HL-60/S4 treated with retinoic acid at 250 ng/mL for 4 days and 3 days (cell line): ENCODE measurements around the gene C1QTNF1.
"Not testable (repeated sequence)": the region's sequence is repeated elsewhere in the genome, so short reads cannot be mapped to it uniquely, and the experiment has no call there.

Source experiments
- in situ Hi-C: fragments of 300-500 bp; cut with MboI; formaldehyde crosslinking; loops from 2 replicates; pipeline ENCODE4 v1.7.0; 2022; ENCODE audit warnings: low sequenced_read_pairs

The C1QTNF1 gene

GRCh38 chr17:79022507-79022991 lies 1.4 kb upstream of the C1QTNF1 start:
- in situ Hi-C loops = no loop called here

- in situ Hi-C loops = no loop called here
Observed at GRCh38 chr17:79023180-79023705, 726 bp upstream of the C1QTNF1 start.

GRCh38 chr17:79024901-79025737 lies 1.1 kb downstream of the C1QTNF1 start:
- in situ Hi-C loops = no loop called here

GRCh38 chr17:79026376-79027273 lies 2.7 kb downstream of the C1QTNF1 start:
- in situ Hi-C loops = no loop called here

GRCh38 chr17:79027274-79027924 lies 3.4 kb downstream of the C1QTNF1 start:
- in situ Hi-C loops = no loop called here

- in situ Hi-C loops = no loop called here
Observed at GRCh38 chr17:79027925-79028491, 4.0 kb downstream of the C1QTNF1 start.

- in situ Hi-C loops = no loop called here
Observed at GRCh38 chr17:79028496-79029326, 4.7 kb downstream of the C1QTNF1 start.

GRCh38 chr17:79029327-79030009 lies 5.5 kb downstream of the C1QTNF1 start:
- in situ Hi-C loops = no loop called here

- in situ Hi-C loops = not testable (repeated sequence)
Observed at GRCh38 chr17:79030636-79031035, 6.7 kb downstream of the C1QTNF1 start.

- in situ Hi-C loops = no loop called here
Observed at GRCh38 chr17:79031996-79032875, 8.3 kb downstream of the C1QTNF1 start.

GRCh38 chr17:79033046-79033616 lies 9.2 kb downstream of the C1QTNF1 start:
- in situ Hi-C loops = no loop called here

- in situ Hi-C loops = no loop called here
Observed at GRCh38 chr17:79033741-79034501, 10.0 kb downstream of the C1QTNF1 start.

GRCh38 chr17:79034931-79035485 lies 11.0 kb downstream of the C1QTNF1 start:
- in situ Hi-C loops = no loop called here

GRCh38 chr17:79035686-79036085 lies 11.7 kb downstream of the C1QTNF1 start:
- in situ Hi-C loops = no loop called here

- in situ Hi-C loops = no loop called here
Observed at GRCh38 chr17:79036181-79036580, 12.2 kb downstream of the C1QTNF1 start.

GRCh38 chr17:79036596-79036995 lies 12.6 kb downstream of the C1QTNF1 start:
- in situ Hi-C loops = no loop called here
